K562 (cell line): ENCODE data around the gene CHMP2A. TPM values are rescaled to one million over a fixed set of nuclear protein-coding genes. Genes with fewer than 3 reads are reported as not detected.

Experiments used
- ASH1L ChIP-seq: fragments of 450-650 bp; IDR thresholded peaks from 2 replicates; pipeline ENCODE4 v1.6.1; 2018; ENCODE audit warnings: borderline replicate concordance, mild to moderate bottlenecking, low read depth; ENCODE audit not compliant: partially characterized antibody
- CC2D1A ChIP-seq: fragments of 450-650 bp; IDR thresholded peaks from 2 replicates; pipeline ENCODE4 v1.6.1; 2017; ENCODE audit warnings: mild to moderate bottlenecking
- CEBPG ChIP-seq, 3 experiments: fragments of 200-800 bp in 1 of 3; sonication (Bioruptor generic) in 1 of 3; sonication (generic) in 1 of 3; formaldehyde crosslinking in 1 of 3; IDR thresholded peaks in 2 of 3; conservative IDR thresholded peaks in 1 of 3; 2 replicates each; pipeline versions ENCODE4 v1.6.1 to v1.8.0; 2016 to 2022; ENCODE audit warnings: missing compliant biosample characterization in 2 of 3, missing genetic modification characterization in 2 of 3, mild to moderate bottlenecking in 1 of 3, missing genetic modification reagents in 1 of 3
- CREB5 ChIP-seq: fragments of 250-450 bp; sonication (Bioruptor Pico); IDR thresholded peaks from 2 replicates; pipeline ENCODE4 v1.5.0; 2020; ENCODE audit warnings: mild to moderate bottlenecking
- E2F6 ChIP-seq, 2 experiments: IDR thresholded peaks; 2 replicates each; pipeline ENCODE4 v1.6.1; 2011; ENCODE audit warnings: borderline replicate concordance in 1 of 2, control low read depth in 1 of 2, low read depth in 1 of 2, low read length in 1 of 2, mild to moderate bottlenecking in 1 of 2, mixed read lengths in 1 of 2, moderate library complexity in 1 of 2; ENCODE audit not compliant: insufficient read depth in 1 of 2, insufficient read length in 1 of 2, poor library complexity in 1 of 2, severe bottlenecking in 1 of 2; ENCODE audit errors: extremely low read depth in 1 of 2
- IRF2 ChIP-seq: sonication (generic); formaldehyde crosslinking; IDR thresholded peaks from 2 replicates; pipeline ENCODE4 v1.8.1; 2022; ENCODE audit warnings: mild to moderate bottlenecking, missing genetic modification reagents
- MCM2 ChIP-seq: fragments of 450-650 bp; IDR thresholded peaks from 2 replicates; pipeline ENCODE4 v1.6.1; 2017; ENCODE audit warnings: low read depth, mild to moderate bottlenecking
- MEIS2 ChIP-seq: fragments of 450-650 bp; IDR thresholded peaks from 2 replicates; pipeline ENCODE4 v1.6.1; 2014; ENCODE audit warnings: mild to moderate bottlenecking; ENCODE audit not compliant: partially characterized antibody
- NFE2L1 ChIP-seq: fragments of 450-650 bp; IDR thresholded peaks from 2 replicates; pipeline ENCODE4 v1.6.1; 2016; ENCODE audit warnings: missing genetic modification characterization, low read depth, mild to moderate bottlenecking, missing compliant biosample characterization, moderate library complexity, borderline replicate concordance
- NRF1 ChIP-seq, 2 experiments: fragments of 450-650 bp; IDR thresholded peaks in 1 of 2; conservative IDR thresholded peaks in 1 of 2; 2 replicates each; pipeline ENCODE4 v1.6.1; 2014; ENCODE audit warnings: mild to moderate bottlenecking in 2 of 2
- RFX5 ChIP-seq: IDR thresholded peaks from 2 replicates; pipeline ENCODE4 v1.6.1; 2011; ENCODE audit warnings: low read depth, mild to moderate bottlenecking, improper control_type of control experiment, low read length
- SIRT6 ChIP-seq: IDR thresholded peaks from one replicate; pipeline ENCODE4 v1.6.1; 2012; ENCODE audit warnings: low read depth, mild to moderate bottlenecking, control low read depth, inconsistent platforms, low read length, moderate library complexity
- SRF ChIP-seq, 2 experiments: fragments of 250-450, 450-650 bp in 1 of 2; sonication (Bioruptor Pico) in 1 of 2; sonication (generic) in 1 of 2; formaldehyde crosslinking; IDR thresholded peaks; 2 replicates each; pipeline versions ENCODE4 v1.5.0 to v1.5.1; 2020 to 2022; ENCODE audit warnings: mild to moderate bottlenecking in 1 of 2, missing genetic modification reagents in 1 of 2
- SUPT5H ChIP-seq: fragments of 450-650 bp; IDR thresholded peaks from 2 replicates; pipeline ENCODE4 v1.6.1; 2016
- THRAP3 ChIP-seq: fragments of 450-650 bp; IDR thresholded peaks from 2 replicates; pipeline ENCODE4 v1.6.1; 2016; ENCODE audit warnings: mild to moderate bottlenecking, inconsistent platforms, borderline replicate concordance
- ZFP36 ChIP-seq: fragments of 150-350 bp; IDR thresholded peaks from 2 replicates; pipeline ENCODE4 v1.6.1; 2018; ENCODE audit warnings: low read length, low read depth; ENCODE audit not compliant: partially characterized antibody
- ZFX ChIP-seq: sonication (generic); formaldehyde crosslinking; IDR thresholded peaks from 2 replicates; pipeline ENCODE4 v1.8.0; 2022; ENCODE audit warnings: mild to moderate bottlenecking, missing genetic modification reagents, moderate library complexity
- ZNF316 ChIP-seq: fragments of 450-650 bp; IDR thresholded peaks from 2 replicates; pipeline ENCODE4 v1.6.1; 2016
- ZNF518B ChIP-seq: fragments of 250-450 bp; sonication (Bioruptor Pico); IDR thresholded peaks from 2 replicates; pipeline ENCODE4 v1.5.0; 2021; ENCODE audit warnings: mild to moderate bottlenecking, moderate library complexity
- polyA plus RNA-seq, 8 experiments: library from polyadenylated mRNA; depleted of rRNA in 4 of 8; stranded (reverse) in 5 of 8; unstranded in 3 of 8; fragments of >200 nt; fragmentation: Nextera tagmentation in 2 of 8; fragmentation: Illumina TruSeq in 1 of 8; extraction: Ambion mirVana in 2 of 8; extraction: Trizol in 1 of 8; gene quantifications; 2 replicates each; pipeline versions ENCODE4 v1.2.1 to v1.2.3, GENCODE V29; 2011 to 2014; ENCODE audit warnings: inconsistent platforms in 1 of 8, missing spikeins in 1 of 8
- total RNA-seq, 7 experiments: library from RNA; depleted of rRNA in 6 of 7; stranded (reverse); fragments of >200 nt in 6 of 7; fragmentation: Illumina TruSeq in 2 of 7; extraction: Trizol in 2 of 7; gene quantifications; 2 replicates each; pipeline versions ENCODE4 v1.2.1 to v1.2.3, GENCODE V29; 2011 to 2021; ENCODE audit warnings: low replicate concordance in 1 of 7

CHMP2A gene
- total and polyA plus RNA-seq, 9 of the 15 experiments (the other 6 are each of a cell fraction or from before 2014, with no cell fraction given), result 57.6 to 159 (median 87.2) TPM

DNA sequence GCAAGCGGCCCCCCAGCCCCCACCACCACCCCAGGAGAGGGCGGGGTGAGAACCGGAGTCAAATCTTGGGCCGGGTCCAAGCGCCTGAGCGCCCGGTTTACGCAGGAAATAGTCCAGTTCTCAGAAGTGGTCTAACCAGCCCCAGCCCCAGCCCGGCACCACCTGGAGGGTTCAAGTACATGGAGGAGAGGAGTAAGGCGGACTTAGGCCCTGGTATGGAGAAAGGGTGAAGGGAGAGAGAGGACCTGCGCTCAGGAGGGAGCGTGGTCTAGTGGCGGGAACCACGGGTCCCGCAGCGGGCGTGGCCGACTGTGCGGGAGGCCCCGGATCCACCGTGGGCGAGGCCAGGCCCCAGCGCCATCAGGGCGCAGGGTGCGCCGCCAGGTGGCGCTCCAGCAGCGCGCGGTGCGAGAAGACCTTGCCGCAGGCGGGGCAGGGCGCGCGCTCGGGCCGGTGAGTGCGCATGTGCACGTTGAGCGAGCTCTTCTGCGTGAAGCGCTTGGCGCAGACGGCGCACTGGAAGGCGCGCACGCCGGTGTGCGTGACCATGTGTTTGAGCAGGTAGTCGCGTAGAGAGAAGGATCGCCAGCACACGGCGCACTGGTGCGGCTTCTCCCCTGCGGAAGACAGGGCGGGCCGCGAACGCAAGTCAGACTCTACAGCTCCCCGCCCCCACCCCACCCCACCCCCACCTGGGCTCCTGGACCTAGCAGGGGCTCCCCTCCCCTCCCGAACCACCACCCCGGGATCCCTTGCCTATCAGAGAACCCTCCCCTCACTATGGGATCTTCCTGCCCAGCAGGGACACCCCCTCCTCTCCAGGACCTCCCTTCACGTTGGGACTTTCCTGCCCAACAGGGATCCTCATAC, 41.0 kb downstream of the CHMP2A start (continued):
- TF ChIP-seq SUPT5H, result peak; percentile 69
- TF ChIP-seq MEIS2, result peak; percentile 78
- TF ChIP-seq NRF1 (conservative IDR thresholded peaks at IDR 0.05 in 1 of 2, IDR thresholded peaks at IDR 0.05 in 1 of 2), result peak; percentile 93 to 95
- TF ChIP-seq ASH1L, result no peak
- no peak for TF ChIP-seq CC2D1A
- no peak for TF ChIP-seq THRAP3
- no peak for TF ChIP-seq ZNF518B (CRISPR knock-in tag)
- TF ChIP-seq ZNF316, result no peak
- TF ChIP-seq NFE2L1 (tag), result no peak
- TF ChIP-seq CEBPG (CRISPR knock-in tag; IDR thresholded peaks at IDR 0.05), result no peak
- no peak for TF ChIP-seq CEBPG (tag; conservative IDR thresholded peaks at IDR 0.05 in 1 of 2, IDR thresholded peaks at IDR 0.05 in 1 of 2)
- TF ChIP-seq SRF (CRISPR knock-in tag; IDR thresholded peaks at IDR 0.05), result no peak
- TF ChIP-seq SIRT6, result no peak
- TF ChIP-seq ZFX (CRISPR knock-in tag), result peak; percentile 91
- TF ChIP-seq ZFP36, result peak; percentile 38
- TF ChIP-seq MCM2, result no peak
- peak; percentile 90 to 92 for TF ChIP-seq E2F6 (IDR thresholded peaks at IDR 0.05; ENCODE audit: borderline replicate concordance in 1 of 2, extremely low read depth in 1 of 2, insufficient read depth in 1 of 2, insufficient read length in 1 of 2, low read depth in 1 of 2, low read length in 1 of 2, poor library complexity in 1 of 2, severe bottlenecking in 1 of 2)
- TF ChIP-seq IRF2 (CRISPR knock-in tag), result 0 out of 2 replicates have a peak, but pooled peaks have one; percentile 16
- TF ChIP-seq RFX5, result no peak
- no peak for TF ChIP-seq CREB5 (CRISPR knock-in tag)
